DOHH2 (cell line): ENCODE data around the gene CDK15.

Experiments used
- H3F3A ChIP-seq: fragments of 200-600 bp; sonication (generic), shearing (Covaris generic); 2 replicates; pipeline ENCODE4 v1.6.0; 2016; ENCODE audit warnings: antibody characterized with exemption, mild to moderate bottlenecking; ENCODE audit not compliant: control insufficient read depth, insufficient read depth
- H3K27ac ChIP-seq: fragments of 200-600 bp; sonication (generic); 2 replicates; pipeline ENCODE4 v1.5.1; 2014; ENCODE audit warnings: low read depth, mild to moderate bottlenecking, low read length, moderate library complexity
- H3K27me3 ChIP-seq: fragments of 200-600 bp; sonication (generic); 2 replicates; pipeline ENCODE4 v1.6.1; 2014; ENCODE audit warnings: mild to moderate bottlenecking, low read length, mixed read lengths; ENCODE audit not compliant: control insufficient read depth
- H3K36me3 ChIP-seq: fragments of 200-600 bp; sonication (generic); 2 replicates; pipeline ENCODE4 v1.6.1; 2014; ENCODE audit warnings: mild to moderate bottlenecking, low read length, moderate library complexity, mixed read lengths; ENCODE audit not compliant: control insufficient read depth
- H3K4me1 ChIP-seq: fragments of 200-600 bp; sonication (generic); 2 replicates; pipeline ENCODE4 v1.6.1; 2014; ENCODE audit warnings: mild to moderate bottlenecking, low read length, mixed read lengths; ENCODE audit not compliant: control insufficient read depth
- H3K4me2 ChIP-seq: fragments of 200-600 bp; sonication (generic); 2 replicates; pipeline ENCODE4 v1.6.0; 2014; ENCODE audit warnings: mild to moderate bottlenecking, low read length, moderate library complexity
- H3K4me3 ChIP-seq: fragments of 200-600 bp; sonication (generic); 2 replicates; pipeline ENCODE4 v1.5.1; 2014; ENCODE audit warnings: mild to moderate bottlenecking, low read length, mixed read lengths
- H3K79me2 ChIP-seq: fragments of 200-600 bp; sonication (generic); 2 replicates; pipeline ENCODE4 v1.6.1; 2014; ENCODE audit warnings: mild to moderate bottlenecking, low read length, mixed read lengths; ENCODE audit not compliant: control insufficient read depth
- H3K9me2 ChIP-seq: fragments of 200-600 bp; sonication (generic); replicated peaks from 2 replicates; pipeline ENCODE4 v1.6.1; 2014; ENCODE audit warnings: mild to moderate bottlenecking, low read length, mixed read lengths; ENCODE audit not compliant: control insufficient read depth
- H3K9me3 ChIP-seq: fragments of 200-600 bp; sonication (generic); 2 replicates; pipeline ENCODE4 v1.6.1; 2014; ENCODE audit warnings: antibody characterized with exemption, low read length, mixed read lengths; ENCODE audit not compliant: control insufficient read depth, insufficient read depth
- H4K20me1 ChIP-seq: fragments of 200-600 bp; sonication (generic); 2 replicates; pipeline ENCODE4 v1.6.0; 2014; ENCODE audit warnings: low read depth, mild to moderate bottlenecking, antibody characterized with exemption, low read length, moderate library complexity; ENCODE audit not compliant: control insufficient read depth, insufficient read depth
- CTCF ChIP-seq: fragments of 200-600 bp; sonication (generic); IDR thresholded peaks from one replicate; pipeline ENCODE4 v1.5.1; 2014; ENCODE audit warnings: antibody characterized with exemption, mild to moderate bottlenecking, low read depth, low read length; ENCODE audit not compliant: poor library complexity, severe bottlenecking
- EZH2phosphoT487 ChIP-seq: fragments of 200-600 bp; sonication (generic); IDR thresholded peaks from 2 replicates; pipeline ENCODE4 v1.6.1; 2017; ENCODE audit warnings: borderline replicate concordance, mild to moderate bottlenecking, antibody characterized with exemption, low read length, moderate library complexity, mixed read lengths

The CDK15 gene

GRCh38 chr2:201938156-201938775 is 131.9 kb downstream of the CDK15 start:
- Histone ChIP-seq H3K79me2 (no peaks in the 10 kb centered on the region), H4K20me1 (no peaks in the 10 kb centered on the region), H3K36me3 (no peaks in the 10 kb centered on the region), H3K27me3 (no peaks in the 10 kb centered on the region), H3K9me3 (no peaks in the 10 kb centered on the region), H3F3A (no peaks in the 10 kb centered on the region), H3K4me1 (no peaks in the 10 kb centered on the region), H3K4me3 (no peak overlapping the region), H3K27ac (no peak overlapping the region), H3K9me2 (no peaks in the 10 kb centered on the region), H3K4me2 (no peak overlapping the region)
- TF ChIP-seq CTCF (no peak), EZH2phosphoT487 (no peak)

- Histone ChIP-seq H3K4me1 (no peaks in the 10 kb centered on the region), H3K9me3 (no peaks in the 10 kb centered on the region), H3K79me2 (no peaks in the 10 kb centered on the region), H3K4me3 (no peak overlapping the region), H3K36me3 (no peaks in the 10 kb centered on the region), H3K27ac (no peak overlapping the region), H3K4me2 (no peak overlapping the region), H3F3A (no peaks in the 10 kb centered on the region), H4K20me1 (no peaks in the 10 kb centered on the region), H3K27me3 (no peaks in the 10 kb centered on the region), H3K9me2 (no peaks in the 10 kb centered on the region)
- TF ChIP-seq CTCF (no peak), EZH2phosphoT487 (no peak)
Observed at GRCh38 chr2:201938781-201939180, 132.4 kb downstream of the CDK15 start.

GRCh38 chr2:201939453-201939941 is 133.2 kb downstream of the CDK15 start:
- Histone ChIP-seq H3K4me3 (no peak overlapping the region), H3K9me2 (no peaks in the 10 kb centered on the region), H3K79me2 (no peaks in the 10 kb centered on the region), H3K4me1 (no peaks in the 10 kb centered on the region), H3K27ac (no peak overlapping the region), H4K20me1 (no peaks in the 10 kb centered on the region), H3F3A (no peaks in the 10 kb centered on the region), H3K27me3 (no peaks in the 10 kb centered on the region), H3K4me2 (no peak overlapping the region), H3K36me3 (no peaks in the 10 kb centered on the region), H3K9me3 (no peaks in the 10 kb centered on the region)
- TF ChIP-seq CTCF = no peak
- TF ChIP-seq EZH2phosphoT487 = no peak
